CD4-positive, alpha-beta T cell (primary cell): ENCODE data around the gene TMEM161B. TPM values are rescaled to one million over a fixed set of nuclear protein-coding genes. Genes with fewer than 3 reads are reported as not detected.
"Not testable (repeated sequence)": the region's sequence is repeated elsewhere in the genome, so short reads cannot be mapped to it uniquely, and the experiment has no call there.

Experiments
- ATAC-seq: fragments of 200-7000 bp; cut with Tn5 transposase; one replicate; pipeline ENCODE4 v1.10.0; 2022; ENCODE audit warnings: mild to moderate bottlenecking; ENCODE audit not compliant: poor library complexity
- CTCF ChIA-PET: fragments of 350-600 bp; sonication (Branson Sonifier 250); formaldehyde crosslinking; loops from one replicate; lab custom pipeline; 2021; ENCODE audit warnings: antibody characterized with exemption, inconsistent platforms; lab: Charles Lee
- POLR2A ChIA-PET: fragments of 350-600 bp; sonication (Branson Sonifier 250); formaldehyde crosslinking; loops from one replicate; lab custom pipeline; 2021; ENCODE audit warnings: antibody characterized with exemption, inconsistent platforms; lab: Charles Lee
- DNase-seq, 14 experiments: peaks; one replicate each; pipeline ENCODE4 v3.0.0-alpha.2; 2013 to 2020; ENCODE audit warnings: mixed read lengths in 2 of 14
- H3K27ac ChIP-seq, 2 donors: one replicate each; pipeline versions ENCODE4 v1.5.1 to v1.7.0; 2013; ENCODE audit warnings: low read length in 2 of 2, low read depth in 1 of 2, mild to moderate bottlenecking in 1 of 2
- H3K27me3 ChIP-seq, 2 experiments: 1 replicate in 1 of 2; 2 replicates in 1 of 2; pipeline versions ENCODE4 v1.6.1 to v1.7.0; 2013; ENCODE audit warnings: low read length in 2 of 2, control low read depth in 1 of 2, mild to moderate bottlenecking in 1 of 2, moderate library complexity in 1 of 2; ENCODE audit not compliant: insufficient read depth in 2 of 2, control insufficient read depth in 1 of 2
- H3K36me3 ChIP-seq: one replicate; pipeline ENCODE4 v1.6.1; 2013; ENCODE audit warnings: low read length, control low read depth; ENCODE audit not compliant: insufficient read depth
- H3K4me1 ChIP-seq: one replicate; pipeline ENCODE4 v1.6.1; 2013; ENCODE audit warnings: low read length, control low read depth; ENCODE audit not compliant: insufficient read depth
- H3K4me3 ChIP-seq: one replicate; pipeline ENCODE4 v1.5.1; 2013; ENCODE audit warnings: mild to moderate bottlenecking, low read length, moderate library complexity
- H3K9me3 ChIP-seq, 2 experiments: 1 replicate in 1 of 2; 2 replicates in 1 of 2; pipeline versions ENCODE4 v1.6.1 to v1.7.0; 2013; ENCODE audit warnings: low read length in 2 of 2, mild to moderate bottlenecking in 2 of 2, control low read depth in 1 of 2, moderate library complexity in 1 of 2; ENCODE audit not compliant: control insufficient read depth in 1 of 2, insufficient read depth in 1 of 2
- H3K27ac Mint-ChIP-seq: one replicate; pipeline ENCODE4 v1.8.0; 2020; ENCODE audit warnings: mixed read lengths
- H3K27me3 Mint-ChIP-seq: one replicate; pipeline ENCODE4 v1.8.0; 2021; ENCODE audit warnings: mixed read lengths
- H3K36me3 Mint-ChIP-seq: one replicate; pipeline ENCODE4 v1.8.0; 2021; ENCODE audit warnings: low read depth, mixed read lengths
- H3K4me1 Mint-ChIP-seq: one replicate; pipeline ENCODE4 v1.8.0; 2021; ENCODE audit warnings: low read depth, mixed read lengths
- H3K4me3 Mint-ChIP-seq: one replicate; pipeline ENCODE4 v1.8.0; 2020; ENCODE audit warnings: mild to moderate bottlenecking, mixed read lengths
- H3K9me3 Mint-ChIP-seq: one replicate; pipeline ENCODE4 v1.8.0; 2020; ENCODE audit warnings: mixed read lengths
- CTCF ChIP-seq: fragments of 200-600 bp; IDR thresholded peaks from one replicate; pipeline ENCODE4 v1.8.0; 2022; ENCODE audit warnings: antibody characterized with exemption, mild to moderate bottlenecking
- intact Hi-C, 2 experiments: fragments of 100-400 bp; cut with DNase I in 1 of 2; cut with micrococcal nuclease in 1 of 2; formaldehyde crosslinking; loops; one replicate each; pipeline versions ENCODE4 v1.15.1 to v1.9.0; 2023 to 2025; cut with DNase I, micrococcal nuclease
- total RNA-seq, 174 experiments: library from RNA in 2 of 174; stranded (reverse) in 2 of 174; gene quantifications; one replicate each; pipeline ENCODE4 v1.2.3 and lab custom pipeline; 2021 to 2026

TMEM161B gene
- total RNA-seq, 2 experiments from 2014 or later = 16.7 to 19.6 TPM

GRCh38 chr5:88188458-88189132 lies 80.0 kb downstream of the TMEM161B start:
- no peak for DNase-seq
- ATAC-seq = no peak
- Mint-ChIP-seq H3K4me3 (no peak overlapping the region), H3K27ac (no peak overlapping the region), H3K4me1 (no peaks in the 10 kb centered on the region), H3K36me3 (peaks cover 80% of the 10 kb centered on the region), H3K27me3 (no peaks in the 10 kb centered on the region), H3K9me3 (peaks cover 3% of the 10 kb centered on the region)
- ChIA-PET POLR2A (no interaction called here), CTCF (no interaction called here)
- no peaks in the 10 kb centered on the region for H3K27me3 ChIP-seq
- no peak overlapping the region for H3K4me3 ChIP-seq
- H3K4me1 ChIP-seq = no peaks in the 10 kb centered on the region
- peaks cover 29 to 30% of the 10 kb centered on the region in 2 experiments for H3K9me3 ChIP-seq
- no peak overlapping the region for H3K27ac ChIP-seq
- TF ChIP-seq CTCF = no peak
- intact Hi-C loops = no loop called here
- H3K36me3 ChIP-seq = no peaks in the 10 kb centered on the region

- no peak overlapping the region for H3K27ac ChIP-seq
- H3K27me3 ChIP-seq = no peaks in the 10 kb centered on the region
- no peaks in the 10 kb centered on the region for H3K9me3 Mint-ChIP-seq
- no peaks in the 10 kb centered on the region for H3K27me3 Mint-ChIP-seq
- H3K4me3 ChIP-seq = no peak overlapping the region
- no peak overlapping the region for H3K4me3 Mint-ChIP-seq
- H3K4me1 Mint-ChIP-seq = no peaks in the 10 kb centered on the region
- ChIA-PET CTCF (no interaction called here), POLR2A (no interaction called here)
- H3K9me3 ChIP-seq = peaks cover 8 to 10% of the 10 kb centered on the region in 2 experiments
- H3K36me3 ChIP-seq = no peaks in the 10 kb centered on the region
- no peaks in the 10 kb centered on the region for H3K4me1 ChIP-seq
- ATAC-seq (no peak), DNase-seq (no peak)
- peaks cover 30% of the 10 kb centered on the region for H3K36me3 Mint-ChIP-seq
- TF ChIP-seq CTCF = no peak
- H3K27ac Mint-ChIP-seq = no peak overlapping the region
- intact Hi-C loops = no loop called here
Observed at GRCh38 chr5:88183255-88183654, 85.4 kb downstream of the TMEM161B start.

GRCh38 chr5:88177486-88177885 lies 91.2 kb downstream of the TMEM161B start:
- H3K4me1 Mint-ChIP-seq, ATAC-seq: not testable (repeated sequence)

More at GRCh38 chr5:88177486-88177885, 91.2 kb downstream of the TMEM161B start:
- H3K4me3 Mint-ChIP-seq, H3K9me3 Mint-ChIP-seq, H3K36me3 Mint-ChIP-seq, H3K4me1 ChIP-seq, intact Hi-C loops, CTCF ChIA-PET, H3K27ac ChIP-seq, H3K27ac Mint-ChIP-seq, H3K4me3 ChIP-seq, DNase-seq, H3K36me3 ChIP-seq: not testable (repeated sequence)
- Histone ChIP-seq H3K27me3 (peaks cover 7 to 15% of the 10 kb centered on the region in 2 experiments), H3K9me3 (peaks cover 0 to 18% of the 10 kb centered on the region in 2 experiments)
- POLR2A ChIA-PET = interaction anchor here (0.9 kb wide), 1 partner anchor 32 kb away, joined by 3 read pairs; no protein-coding TSS in a partner anchor
- H3K27me3 Mint-ChIP-seq = peaks cover 19% of the 10 kb centered on the region
